A549 (cell line): ENCODE results near the gene NRXN3.

ENCODE experiments used
- CEBPB ChIP-seq, 2 experiments: fragments of >200 bp in 1 of 2; sonication (Bioruptor Twin) in 1 of 2; formaldehyde crosslinking in 1 of 2; IDR thresholded peaks; 2 replicates each; pipeline ENCODE4 v1.6.1; 2012 to 2016
- CTCF ChIP-seq: fragments of >200 bp; sonication (Bioruptor Twin); formaldehyde crosslinking; IDR thresholded peaks from 3 replicates; pipeline ENCODE4 v1.5.1; 2016
- EP300 ChIP-seq, 2 experiments: fragments of >200 bp; sonication (Bioruptor Twin); formaldehyde crosslinking; IDR thresholded peaks; 2 replicates in 1 of 2; 3 replicates in 1 of 2; pipeline ENCODE4 v1.6.1; 2016 to 2017
- HOXB13 ChIP-seq: fragments of 250-450 bp; sonication (Bioruptor Pico); IDR thresholded peaks from 2 replicates; pipeline ENCODE4 v1.5.0; 2020; ENCODE audit warnings: low read depth, mild to moderate bottlenecking, moderate library complexity
- KDM1A ChIP-seq: fragments of 200-600 bp; sonication (generic); IDR thresholded peaks from 2 replicates; pipeline ENCODE4 v1.6.1; 2016; ENCODE audit warnings: low read depth, mild to moderate bottlenecking
- MYC ChIP-seq: IDR thresholded peaks from 2 replicates; pipeline ENCODE4 v1.6.1; 2012; ENCODE audit warnings: mild to moderate bottlenecking, inconsistent platforms, low read length, improper control_type of control experiment, borderline replicate concordance
- NPAS2 ChIP-seq: fragments of 250-450 bp; sonication (Bioruptor Pico); IDR thresholded peaks from 2 replicates; pipeline ENCODE4 v1.8.0; 2022; ENCODE audit warnings: mild to moderate bottlenecking, moderate library complexity, borderline replicate concordance
- NR3C1 ChIP-seq: fragments of >200 bp; sonication (Bioruptor Twin); formaldehyde crosslinking; IDR thresholded peaks from 3 replicates; pipeline ENCODE4 v1.6.1; 2017
- POLR2A ChIP-seq: IDR thresholded peaks from 2 replicates; pipeline ENCODE4 v1.6.1; 2012; ENCODE audit warnings: mild to moderate bottlenecking, low read length
- POLR2AphosphoS2 ChIP-seq: conservative IDR thresholded peaks from 2 replicates; pipeline ENCODE4 v1.6.1; 2012; ENCODE audit warnings: low read length, improper control_type of control experiment, inconsistent platforms
- SMC3 ChIP-seq: fragments of >200 bp; sonication (Bioruptor Twin); formaldehyde crosslinking; IDR thresholded peaks from 3 replicates; pipeline ENCODE4 v1.6.1; 2018; ENCODE audit warnings: inconsistent platforms
- USF2 ChIP-seq: fragments of 450-650 bp; IDR thresholded peaks from 2 replicates; pipeline ENCODE4 v1.6.1; 2014; ENCODE audit warnings: antibody characterized with exemption
- ZFP36 ChIP-seq: fragments of 450-650 bp; IDR thresholded peaks from 2 replicates; pipeline ENCODE4 v1.6.1; 2014; ENCODE audit warnings: borderline replicate concordance; ENCODE audit not compliant: partially characterized antibody

- no peak for TF ChIP-seq POLR2AphosphoS2
- TF ChIP-seq USF2, result no peak
- no peak for TF ChIP-seq NPAS2
- TF ChIP-seq MYC, result no peak
- no peak for TF ChIP-seq POLR2A
- TF ChIP-seq NR3C1, result no peak
- no peak for TF ChIP-seq CTCF
- TF ChIP-seq ZFP36, result no peak
- no peak for TF ChIP-seq KDM1A
- TF ChIP-seq SMC3, result no peak
- TF ChIP-seq EP300 (IDR thresholded peaks at IDR 0.05), result no peak
- TF ChIP-seq CEBPB (IDR thresholded peaks at IDR 0.05), result no peak
- TF ChIP-seq HOXB13 (CRISPR knock-in tag), result no peak
Observed at GRCh38 chr14:78823035-78823434, 652.9 kb downstream of the NRXN3 start.
